Renal pelvis (tissue), 4 donors: ENCODE data around the gene NPC2. TPM values are rescaled to one million over a fixed set of nuclear protein-coding genes. Genes with fewer than 3 reads are reported as not detected.

Experiments
- DNase-seq: peaks from one replicate; pipeline ENCODE4 v3.0.0-alpha.2; 2013
- polyA plus RNA-seq, 3 donors: library from polyadenylated mRNA; unstranded; fragments of 120-200 nt; gene quantifications; one replicate each; pipeline ENCODE4 v1.2.1, GENCODE V29; 2013; ENCODE audit not compliant: insufficient read length in 3 of 3

Gene NPC2
- polyA plus RNA-seq, 3 donors, result 311 to 336 (median 311) TPM

DNA sequence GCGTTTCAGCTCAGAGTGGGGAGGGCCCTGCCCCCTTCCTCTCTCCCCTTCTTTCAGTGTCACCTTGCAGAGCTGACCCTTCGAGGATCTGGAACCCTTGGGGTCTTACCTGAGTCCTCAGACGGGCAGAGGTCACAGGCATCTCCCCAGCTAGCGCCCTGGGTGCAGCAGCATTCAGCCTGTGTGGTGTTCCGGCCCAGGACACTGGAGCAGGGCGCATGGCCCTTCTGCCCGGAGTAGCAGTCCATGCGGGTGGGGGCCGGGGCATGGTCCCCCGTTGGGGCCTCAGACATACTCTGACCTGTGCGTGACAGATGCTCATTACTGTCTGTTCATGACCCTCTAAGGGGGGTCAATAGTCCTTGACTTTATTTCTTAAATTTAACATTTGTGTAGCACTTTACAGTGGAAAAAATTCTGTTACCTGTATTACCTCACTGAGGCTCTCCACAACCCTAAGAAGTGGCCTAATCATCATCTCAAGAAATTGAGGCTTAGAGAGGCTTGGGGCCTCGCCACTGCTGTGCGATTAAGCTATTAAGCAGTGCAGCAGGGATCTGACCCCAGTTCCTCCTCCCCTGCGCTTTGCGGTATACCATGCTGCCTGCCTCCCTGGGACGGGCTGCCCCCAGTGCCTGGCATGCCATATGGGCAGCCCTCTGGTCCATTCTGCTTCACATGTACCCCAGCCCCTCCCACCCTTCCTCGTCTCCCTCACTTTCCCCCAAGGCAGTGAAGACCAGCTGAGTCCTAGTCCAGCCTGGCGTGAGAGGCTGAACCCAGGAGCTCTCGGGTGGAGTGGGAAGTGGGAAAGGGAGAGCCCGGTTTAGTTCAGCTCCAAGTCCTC lies 12.0 kb upstream of the NPC2 start:
- DNase-seq, result no peak

DNA sequence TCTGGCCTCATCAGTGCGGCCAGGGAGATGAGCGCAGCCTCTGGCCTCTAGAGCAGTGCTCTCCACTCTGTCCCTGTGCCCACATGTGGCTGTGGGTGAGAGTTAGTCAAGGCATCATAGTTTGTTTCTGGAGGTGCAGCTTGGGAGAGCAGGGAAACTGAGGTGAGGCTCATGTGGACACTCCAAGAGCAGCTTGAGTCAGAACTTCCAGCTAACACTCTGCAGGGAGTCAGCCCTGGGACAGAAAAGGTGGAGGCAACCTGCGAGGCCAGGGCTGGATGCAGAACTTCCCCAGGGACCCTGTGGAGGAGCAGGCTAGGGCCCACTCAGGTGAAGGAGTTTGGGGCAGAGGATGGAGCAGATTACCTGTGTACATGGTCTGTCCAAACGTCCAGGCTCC lies 11.3 kb upstream of the NPC2 start:
- DNase-seq, result no peak

DNA sequence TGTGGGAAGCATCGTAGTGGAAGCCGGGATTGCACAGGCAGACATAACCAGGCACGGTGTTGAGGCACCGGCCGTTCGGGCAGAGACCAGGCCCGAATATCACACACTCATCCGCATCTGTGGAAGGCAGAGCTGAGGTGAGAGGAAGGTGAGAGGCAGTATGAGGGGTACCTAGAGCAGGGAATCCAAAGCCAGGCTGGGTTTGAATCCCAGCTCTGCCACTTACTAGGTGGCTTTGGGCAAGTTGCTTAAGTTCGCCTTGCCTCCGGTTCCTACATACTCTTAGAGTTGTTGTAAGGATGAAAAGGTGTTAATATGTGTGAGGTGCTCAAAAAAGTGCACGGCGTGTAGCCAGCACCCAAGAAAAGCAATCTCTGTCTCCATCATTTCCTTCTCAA lies 10.8 kb upstream of the NPC2 start:
- DNase-seq, result no peak

DNA sequence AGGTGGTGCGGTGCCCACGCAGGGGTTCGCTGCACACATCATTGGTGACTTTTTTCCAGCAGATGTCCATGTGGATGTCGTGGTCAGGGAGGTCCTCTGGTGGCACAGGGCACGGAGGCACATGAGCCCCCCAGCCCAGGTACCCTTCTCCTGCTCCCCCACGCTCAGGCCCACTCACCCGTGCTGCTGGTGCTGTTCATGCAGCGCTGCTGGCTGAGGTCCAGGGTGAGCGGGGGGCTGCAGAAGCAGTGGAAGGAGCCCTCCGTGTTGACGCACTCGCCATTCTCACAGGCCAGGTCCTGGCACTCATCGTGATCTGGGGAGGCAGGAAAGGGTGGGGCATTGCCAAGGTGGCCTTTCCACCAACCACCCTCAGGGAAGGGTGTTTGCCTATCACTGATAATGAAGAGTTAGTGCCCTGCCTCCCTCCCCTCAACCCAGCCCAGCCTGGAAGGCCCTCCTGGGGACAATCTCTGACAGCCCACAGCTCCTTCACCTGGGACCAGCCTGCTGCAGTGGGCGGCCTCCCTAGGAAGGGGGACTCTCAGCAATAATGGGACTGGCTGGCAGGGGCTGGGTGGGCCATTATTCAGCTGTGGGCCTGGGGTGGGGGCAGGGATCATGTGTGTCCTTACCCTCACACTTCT lies 10.3 kb upstream of the NPC2 start:
- DNase-seq, result no peak

DNA sequence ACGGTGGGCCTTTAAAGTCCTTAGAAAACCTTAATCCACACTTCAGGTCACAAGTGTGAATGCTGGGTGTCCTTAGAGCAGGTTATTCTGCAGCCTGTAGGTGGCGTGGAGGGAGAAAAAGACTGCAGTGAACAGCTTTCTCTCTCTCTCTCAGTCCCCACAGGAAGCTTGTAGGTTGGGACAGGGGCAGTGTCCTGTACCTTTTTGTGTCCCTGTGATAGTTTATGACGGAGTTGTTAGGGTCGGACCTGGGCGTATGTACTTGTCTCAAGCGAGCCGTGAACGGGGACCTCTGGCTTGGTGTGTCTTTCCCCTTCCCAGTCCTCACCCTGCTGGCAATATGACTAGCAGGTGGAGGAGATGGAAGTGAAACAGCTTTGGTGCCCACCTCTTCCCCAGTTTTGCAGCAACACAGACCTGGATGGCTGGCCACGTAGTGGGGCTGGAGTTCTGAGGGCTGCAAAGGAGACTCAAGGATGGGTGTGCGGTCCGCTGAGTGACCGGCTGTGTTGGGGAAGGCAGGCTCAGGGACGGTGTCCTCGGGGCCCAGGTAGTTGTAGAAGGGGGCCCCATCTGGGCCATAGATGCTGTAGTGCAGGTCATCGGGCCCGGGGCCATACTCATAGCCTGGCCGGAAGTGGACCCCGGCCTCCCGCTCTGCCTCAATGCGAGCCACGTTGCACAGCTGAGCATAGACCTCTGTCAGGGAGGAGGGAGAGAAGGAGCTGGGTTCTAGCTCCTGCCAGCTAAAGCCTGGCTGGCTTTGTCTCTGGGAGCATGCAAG lies 9.3 kb upstream of the NPC2 start:
- DNase-seq, result peak; percentile 65

DNA sequence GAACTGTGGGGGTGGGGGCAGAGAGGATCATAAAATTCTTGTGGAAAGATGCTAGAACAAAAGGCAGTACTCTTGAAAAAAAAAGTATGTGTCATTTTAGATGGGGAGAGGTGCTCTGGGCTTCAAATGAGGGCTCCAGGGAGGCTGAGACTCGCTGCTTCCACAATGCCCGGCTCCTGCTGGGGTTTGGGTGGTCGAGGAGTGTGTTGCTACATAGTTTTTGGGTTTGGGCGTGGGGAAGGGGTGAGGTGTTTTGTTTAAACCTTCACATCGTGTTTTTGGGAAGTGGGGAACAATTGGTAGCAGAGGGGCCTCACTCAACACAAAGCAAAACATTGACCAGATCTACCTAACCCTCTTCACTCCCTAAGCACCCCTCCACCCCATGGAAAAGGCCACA lies 8.6 kb upstream of the NPC2 start:
- no peak for DNase-seq

DNA sequence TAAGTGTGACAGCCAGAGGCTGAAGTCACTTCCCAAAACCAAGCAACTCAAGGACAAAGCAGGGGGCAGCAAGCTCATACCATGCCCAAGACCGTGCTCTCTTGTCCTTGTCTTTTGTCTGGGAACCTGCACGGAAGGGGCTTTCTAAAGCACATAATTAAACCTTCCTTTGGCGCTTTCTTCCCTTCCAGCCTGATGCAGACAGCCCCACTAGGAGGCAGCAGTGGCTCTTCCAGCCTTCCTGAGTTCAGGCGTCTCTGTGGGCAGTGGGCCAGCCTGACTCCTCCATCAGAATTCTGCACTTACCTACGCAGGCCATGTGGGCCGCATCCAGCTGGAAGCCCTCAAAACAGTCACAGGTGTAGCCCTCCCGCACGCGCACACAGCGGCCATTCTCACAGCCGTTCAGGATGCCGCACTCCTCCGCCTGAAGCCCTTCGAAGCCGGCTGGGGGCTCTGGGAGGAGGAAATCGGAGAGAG lies 8.1 kb upstream of the NPC2 start:
- DNase-seq, result peak; percentile 89

DNA sequence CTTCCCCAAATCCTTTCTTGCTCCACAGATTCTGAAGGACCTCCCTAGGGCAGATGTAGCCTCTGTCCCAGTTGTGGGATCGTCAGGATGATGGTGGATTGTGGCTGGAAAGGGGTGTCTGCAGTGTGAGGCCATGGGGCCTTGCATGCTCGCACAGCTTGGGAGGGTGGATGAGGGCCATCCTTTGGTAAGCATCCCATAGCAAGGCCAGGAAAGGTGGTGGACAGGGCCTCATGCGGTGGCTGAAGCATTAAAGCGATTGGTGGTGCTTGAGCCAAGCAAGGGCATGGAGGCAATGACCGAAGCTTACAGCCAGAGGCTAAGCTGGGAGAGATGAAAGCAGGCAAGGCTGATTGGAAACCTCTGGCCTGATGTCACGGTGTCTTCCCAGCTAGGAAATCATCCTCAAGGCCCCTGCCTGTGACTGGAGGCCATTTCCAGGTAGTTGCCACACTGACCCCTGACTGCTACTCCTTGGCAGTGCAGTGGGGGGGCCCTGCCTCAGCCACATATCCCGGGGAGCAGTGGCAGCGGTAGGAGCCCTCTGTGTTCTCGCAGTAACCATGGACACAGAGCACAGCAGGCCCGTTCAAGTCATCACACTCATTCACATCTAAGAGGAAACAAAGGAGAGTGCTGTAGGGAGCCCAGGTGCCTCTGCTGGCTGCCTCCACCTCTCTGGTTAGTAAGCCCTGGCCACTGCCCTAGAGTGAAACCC lies 7.5 kb upstream of the NPC2 start:
- no peak for DNase-seq

DNA sequence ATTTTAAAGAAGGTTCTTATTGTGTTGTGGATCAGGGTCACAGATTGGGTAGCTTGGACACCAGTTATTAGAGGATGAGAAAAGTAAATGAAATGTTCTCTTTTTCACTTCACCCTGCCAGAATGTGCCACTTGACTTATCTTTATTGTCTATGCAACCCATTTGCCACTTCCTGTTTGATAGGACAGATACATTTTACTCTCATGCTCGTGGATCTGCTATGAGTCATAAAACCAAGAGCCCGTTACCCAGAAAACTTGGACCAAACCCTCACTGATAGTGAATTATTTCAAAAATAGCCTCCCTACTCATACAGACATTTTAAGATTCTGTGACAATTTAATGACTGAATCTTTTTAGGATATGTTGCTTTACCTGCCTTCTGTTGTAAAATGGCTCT lies 2.3 kb upstream of the NPC2 start:
- no peak for DNase-seq

DNA sequence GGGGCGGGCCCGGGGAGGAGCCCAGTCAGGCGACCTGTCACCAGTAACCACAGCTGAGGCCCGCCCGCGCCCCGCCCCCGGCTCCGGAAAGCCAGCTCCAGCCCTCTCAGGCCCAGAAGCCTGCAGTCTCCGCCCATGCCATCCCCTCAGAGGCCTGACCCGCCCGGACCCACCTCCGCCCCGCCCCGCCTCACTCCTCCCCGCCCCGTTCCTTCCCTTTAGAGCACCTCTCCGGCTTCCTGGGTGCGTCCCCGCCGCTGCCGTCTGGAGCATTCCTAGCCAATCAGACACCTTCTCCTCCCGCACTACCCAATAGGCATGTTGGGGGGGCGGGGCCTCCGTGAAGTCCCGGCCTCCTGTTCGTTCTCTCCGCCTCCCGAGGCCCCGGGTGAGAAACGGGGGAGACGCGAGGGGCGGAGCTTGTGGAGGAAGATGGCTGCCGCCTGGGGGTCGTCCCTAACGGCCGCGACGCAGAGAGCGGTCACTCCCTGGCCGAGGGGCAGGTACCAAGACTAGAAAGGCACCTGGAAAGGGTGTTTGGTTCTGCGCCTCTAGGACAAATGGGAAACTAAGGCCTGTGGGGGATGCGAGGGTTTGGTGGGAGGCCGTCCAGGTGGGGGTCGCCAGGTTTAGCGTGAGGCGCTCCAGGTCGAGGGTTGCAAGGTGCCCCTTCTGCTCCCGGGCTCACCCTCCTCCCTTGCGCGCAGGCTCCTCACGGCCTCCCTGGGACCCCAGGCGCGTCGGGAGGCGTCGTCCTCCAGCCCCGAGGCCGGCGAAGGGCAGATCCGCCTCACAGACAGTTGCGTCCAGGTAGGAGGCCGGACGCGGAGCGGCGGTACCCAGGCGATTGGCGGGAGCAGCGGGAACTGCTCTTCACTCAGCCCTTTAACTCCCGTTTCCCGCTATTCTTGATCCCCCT lies 497 bp upstream of the NPC2 start, which contains the start of gene ISCA2:
Gene ISCA2, plus strand, starts transcription at position 423 of the 919 bp plus-strand sequence. Its CDS starts 10 bp downstream, at position 433.
- peak; percentile 100 for DNase-seq

DNA sequence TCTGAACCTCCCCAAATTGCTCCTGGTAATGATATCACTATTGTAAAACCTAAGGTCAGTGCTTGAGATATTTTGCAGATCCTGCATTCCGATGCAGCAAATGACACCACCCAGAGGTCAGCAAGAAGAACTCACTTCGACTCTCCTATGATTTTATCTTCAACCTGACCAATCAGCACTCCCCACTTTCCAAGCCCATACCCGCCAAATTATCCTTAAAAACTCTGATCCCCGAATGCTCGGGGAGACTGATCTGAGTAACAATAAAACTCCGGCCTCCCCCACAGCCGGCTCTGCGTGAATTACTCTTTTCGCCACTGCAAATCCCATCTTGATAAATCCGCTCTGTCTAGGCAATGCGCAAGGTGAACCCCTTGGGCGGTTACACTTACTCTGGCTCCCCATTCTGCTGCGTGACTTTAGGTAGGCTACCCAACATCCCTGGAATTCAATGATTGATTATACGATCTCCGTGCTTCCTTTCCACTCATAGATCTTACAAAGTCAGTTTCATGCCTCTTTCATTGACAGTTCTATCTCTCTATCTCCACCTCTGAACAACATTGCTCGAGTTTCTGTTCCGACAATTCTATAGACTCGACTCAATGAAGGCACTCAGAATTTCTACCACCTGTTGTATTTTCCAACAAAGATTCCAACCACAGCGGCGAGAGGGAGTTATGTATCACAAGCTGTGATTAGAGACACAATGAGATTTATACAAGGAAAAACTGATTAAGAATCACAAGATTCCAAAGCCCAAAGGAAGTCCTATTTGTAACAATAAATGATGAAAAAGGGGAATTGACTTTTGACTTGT lies 939 bp downstream of the NPC2 start:
- DNase-seq, result no peak

DNA sequence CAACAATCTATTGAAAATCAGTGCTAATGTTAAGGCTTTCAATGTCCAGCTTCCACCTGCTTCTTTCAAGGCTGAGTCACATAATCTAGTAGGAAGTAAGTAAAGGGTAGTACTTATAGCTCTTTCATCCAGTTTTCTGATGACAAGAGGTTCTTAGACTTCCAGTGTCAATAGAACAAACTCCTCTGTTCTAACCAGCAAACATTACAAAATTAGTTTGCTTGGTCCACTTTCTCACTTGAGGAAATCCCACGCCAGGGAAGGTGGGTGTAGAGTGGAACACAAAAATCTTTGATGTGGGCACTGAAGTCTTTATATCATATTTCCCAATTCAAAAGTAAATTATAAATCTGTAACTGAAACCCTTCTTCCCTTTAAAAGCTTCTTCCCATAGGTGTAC lies 2.6 kb downstream of the NPC2 start:
- DNase-seq, result no peak

DNA sequence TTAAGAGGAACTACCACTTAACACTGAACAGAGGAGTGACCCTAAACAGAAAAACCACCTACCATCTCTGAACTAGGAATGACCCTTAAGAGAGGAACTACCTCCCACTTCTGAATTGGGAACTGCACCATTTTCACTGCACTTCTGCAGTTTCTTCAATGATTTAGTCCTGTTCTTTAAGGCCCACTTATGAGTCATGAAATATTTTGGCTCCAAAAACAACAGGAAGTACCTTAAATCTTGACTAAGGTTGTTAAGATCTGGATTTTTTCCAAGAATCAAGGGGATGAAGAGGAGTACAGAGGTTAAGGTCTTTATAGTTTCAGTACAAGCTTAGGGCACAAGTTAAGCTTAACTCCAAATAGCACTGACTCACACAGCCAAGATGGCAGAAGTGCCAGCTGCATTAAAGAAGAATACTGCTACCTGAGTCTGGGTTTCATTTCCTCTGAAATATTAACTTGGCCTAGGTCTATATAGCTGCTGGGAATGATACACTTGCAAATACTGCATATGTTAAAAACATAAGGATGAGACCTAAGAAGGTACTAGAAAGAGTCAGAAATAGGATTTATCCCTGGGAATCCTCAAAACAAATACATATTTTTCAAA lies 4.2 kb downstream of the NPC2 start:
- DNase-seq, result no peak

DNA sequence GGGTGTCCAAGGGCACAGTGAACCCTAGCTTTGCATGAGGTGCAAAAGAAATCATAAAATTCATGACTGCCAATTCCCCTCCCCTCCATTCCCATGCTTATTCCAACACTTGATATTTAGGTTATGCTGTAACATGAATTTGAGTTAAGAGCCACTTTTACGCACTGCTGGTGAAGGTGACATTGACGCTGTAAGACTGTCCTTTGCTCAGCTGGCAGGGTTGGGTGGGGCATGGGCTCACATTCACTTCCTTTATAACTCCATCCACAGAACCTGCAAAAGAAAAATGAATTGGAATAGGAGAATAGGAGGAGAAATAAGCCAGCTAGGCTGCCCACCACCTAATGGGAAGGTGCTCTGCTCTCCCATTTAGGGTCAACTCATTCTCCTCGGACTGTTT lies 6.9 kb downstream of the NPC2 start:
- DNase-seq, result no peak

DNA sequence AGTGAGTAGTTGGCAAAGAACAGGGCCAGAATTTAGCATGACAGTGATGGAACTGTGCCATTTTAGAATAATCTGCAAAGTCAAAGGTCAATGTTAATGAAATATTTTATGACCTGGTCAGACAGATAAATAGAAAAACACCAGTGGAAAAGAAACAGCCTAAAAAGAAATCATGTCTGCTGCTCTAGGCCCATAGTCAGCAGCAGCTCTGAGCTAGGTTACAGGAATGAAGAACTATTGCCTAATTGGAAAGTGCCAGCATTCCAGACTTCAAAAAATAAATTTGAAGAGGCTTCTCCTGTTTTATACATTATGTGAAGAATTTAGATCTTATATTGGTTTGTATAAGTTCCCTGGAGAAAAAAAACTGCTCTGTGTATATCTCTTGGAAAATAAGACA lies 9.8 kb downstream of the NPC2 start:
- no peak for DNase-seq

DNA sequence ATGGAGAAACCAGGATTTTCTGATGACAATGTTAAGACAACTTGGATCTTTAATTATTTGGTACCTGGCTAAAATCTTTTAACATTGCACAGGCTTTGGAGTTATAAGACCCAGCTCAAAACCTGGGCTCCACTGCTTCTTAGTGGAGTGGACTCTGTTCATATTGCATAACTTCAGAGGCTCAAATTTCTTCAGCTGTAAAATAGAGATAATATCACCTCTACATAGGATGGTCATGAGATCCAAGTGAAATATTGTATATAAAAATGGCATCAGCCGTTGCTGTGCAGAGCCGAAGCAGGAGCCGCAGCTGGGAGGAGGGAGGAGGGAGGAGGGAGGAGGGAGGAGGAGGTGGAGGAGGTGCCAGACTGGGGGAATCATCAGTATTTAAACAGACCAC lies 10.5 kb downstream of the NPC2 start:
- DNase-seq, result no peak

DNA sequence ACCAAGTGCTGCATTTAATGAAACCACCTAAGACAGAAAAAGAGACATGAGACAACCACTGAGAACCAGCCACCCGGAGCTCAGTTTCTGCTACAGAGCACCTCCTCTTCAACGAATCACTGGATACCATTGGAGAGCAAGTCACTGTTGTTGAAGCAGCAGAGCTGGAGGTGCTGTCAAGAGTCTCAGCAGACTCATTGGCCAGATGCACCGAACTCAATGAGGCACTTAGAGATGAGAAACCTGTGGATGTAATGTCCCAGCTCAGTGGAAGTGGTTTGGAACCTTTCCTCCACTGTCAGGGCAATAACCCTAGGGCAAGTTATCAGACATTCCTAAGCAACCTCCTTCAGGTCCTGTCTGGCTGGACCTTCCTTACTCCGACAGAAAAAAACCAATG lies 13.1 kb downstream of the NPC2 start:
- no peak for DNase-seq

DNA sequence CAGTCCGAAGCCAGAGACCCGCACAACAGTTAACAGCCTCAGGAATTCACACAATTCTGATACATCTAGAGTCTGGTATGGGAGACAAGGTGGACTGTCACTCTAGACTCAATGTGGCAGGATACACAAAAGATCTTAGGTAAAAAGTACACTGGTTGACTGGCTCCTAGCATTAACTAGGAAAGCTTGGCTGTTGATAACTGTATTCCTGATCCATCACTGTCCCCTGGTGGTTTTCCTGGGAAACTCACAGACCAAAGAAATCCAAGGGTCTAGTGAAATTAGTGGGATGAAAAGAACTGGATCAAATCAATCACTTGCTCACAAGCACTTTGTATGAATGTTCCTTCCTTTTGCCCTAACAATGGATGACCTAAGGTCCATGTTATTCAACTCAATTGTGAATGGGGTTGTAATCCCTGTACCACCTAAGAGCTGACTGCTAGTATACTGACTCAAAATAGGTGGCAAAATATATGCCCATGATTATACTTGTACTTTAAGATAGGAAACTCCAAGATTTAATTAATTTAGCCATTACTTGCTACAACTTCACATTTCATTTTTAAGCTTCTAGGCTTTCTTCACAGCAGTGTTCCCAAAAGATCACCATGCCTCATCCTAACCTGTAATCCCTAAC lies 14.0 kb downstream of the NPC2 start:
- DNase-seq, result no peak

DNA sequence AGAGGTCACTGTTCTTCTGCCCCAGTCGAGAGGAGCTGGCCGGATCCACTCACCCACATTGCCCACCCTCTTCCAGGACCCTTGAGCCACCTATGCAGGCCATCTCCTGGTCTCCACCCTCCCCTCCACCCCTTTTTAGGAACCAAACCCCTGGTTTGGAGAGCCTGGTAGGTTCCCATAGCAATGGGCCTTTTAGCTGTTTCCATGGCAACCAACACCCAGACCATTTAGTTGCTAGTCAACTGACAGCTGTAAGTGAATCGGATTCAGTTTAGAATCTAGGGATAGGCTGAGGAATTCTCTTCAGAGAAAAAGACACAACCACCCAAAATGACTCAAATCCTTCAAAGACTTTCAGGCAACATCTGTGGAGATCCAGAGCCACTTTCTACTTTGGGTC lies 16.5 kb downstream of the NPC2 start:
- no peak for DNase-seq
